DOHH2 (cell line): Measurements from ENCODE around the gene TIMP3.

Experiments
- H3F3A ChIP-seq: fragments of 200-600 bp; sonication (generic), shearing (Covaris generic); 2 replicates; pipeline ENCODE4 v1.6.0; 2016; ENCODE audit warnings: antibody characterized with exemption, mild to moderate bottlenecking; ENCODE audit not compliant: control insufficient read depth, insufficient read depth
- H3K27ac ChIP-seq: fragments of 200-600 bp; sonication (generic); 2 replicates; pipeline ENCODE4 v1.5.1; 2014; ENCODE audit warnings: low read depth, mild to moderate bottlenecking, low read length, moderate library complexity
- H3K27me3 ChIP-seq: fragments of 200-600 bp; sonication (generic); 2 replicates; pipeline ENCODE4 v1.6.1; 2014; ENCODE audit warnings: mild to moderate bottlenecking, low read length, mixed read lengths; ENCODE audit not compliant: control insufficient read depth
- H3K36me3 ChIP-seq: fragments of 200-600 bp; sonication (generic); 2 replicates; pipeline ENCODE4 v1.6.1; 2014; ENCODE audit warnings: mild to moderate bottlenecking, low read length, moderate library complexity, mixed read lengths; ENCODE audit not compliant: control insufficient read depth
- H3K4me1 ChIP-seq: fragments of 200-600 bp; sonication (generic); 2 replicates; pipeline ENCODE4 v1.6.1; 2014; ENCODE audit warnings: mild to moderate bottlenecking, low read length, mixed read lengths; ENCODE audit not compliant: control insufficient read depth
- H3K4me2 ChIP-seq: fragments of 200-600 bp; sonication (generic); 2 replicates; pipeline ENCODE4 v1.6.0; 2014; ENCODE audit warnings: mild to moderate bottlenecking, low read length, moderate library complexity
- H3K4me3 ChIP-seq: fragments of 200-600 bp; sonication (generic); 2 replicates; pipeline ENCODE4 v1.5.1; 2014; ENCODE audit warnings: mild to moderate bottlenecking, low read length, mixed read lengths
- H3K79me2 ChIP-seq: fragments of 200-600 bp; sonication (generic); 2 replicates; pipeline ENCODE4 v1.6.1; 2014; ENCODE audit warnings: mild to moderate bottlenecking, low read length, mixed read lengths; ENCODE audit not compliant: control insufficient read depth
- H3K9me2 ChIP-seq: fragments of 200-600 bp; sonication (generic); replicated peaks from 2 replicates; pipeline ENCODE4 v1.6.1; 2014; ENCODE audit warnings: mild to moderate bottlenecking, low read length, mixed read lengths; ENCODE audit not compliant: control insufficient read depth
- H3K9me3 ChIP-seq: fragments of 200-600 bp; sonication (generic); 2 replicates; pipeline ENCODE4 v1.6.1; 2014; ENCODE audit warnings: antibody characterized with exemption, low read length, mixed read lengths; ENCODE audit not compliant: control insufficient read depth, insufficient read depth
- H4K20me1 ChIP-seq: fragments of 200-600 bp; sonication (generic); 2 replicates; pipeline ENCODE4 v1.6.0; 2014; ENCODE audit warnings: low read depth, mild to moderate bottlenecking, antibody characterized with exemption, low read length, moderate library complexity; ENCODE audit not compliant: control insufficient read depth, insufficient read depth
- CTCF ChIP-seq: fragments of 200-600 bp; sonication (generic); IDR thresholded peaks from one replicate; pipeline ENCODE4 v1.5.1; 2014; ENCODE audit warnings: antibody characterized with exemption, mild to moderate bottlenecking, low read depth, low read length; ENCODE audit not compliant: poor library complexity, severe bottlenecking
- EZH2phosphoT487 ChIP-seq: fragments of 200-600 bp; sonication (generic); IDR thresholded peaks from 2 replicates; pipeline ENCODE4 v1.6.1; 2017; ENCODE audit warnings: borderline replicate concordance, mild to moderate bottlenecking, antibody characterized with exemption, low read length, moderate library complexity, mixed read lengths

Gene TIMP3

GRCh38 chr22:32823024-32823730, 21.7 kb downstream of the TIMP3 start:
- no peak overlapping the region for H3K4me2 ChIP-seq
- H3F3A ChIP-seq = no peaks in the 10 kb centered on the region
- 0 out of 2 replicates have a peak, but pooled peaks cover 2% of the 10 kb centered on the region for H3K27me3 ChIP-seq
- no peak overlapping the region for H3K27ac ChIP-seq
- no peaks in the 10 kb centered on the region for H3K4me1 ChIP-seq
- H4K20me1 ChIP-seq = no peaks in the 10 kb centered on the region
- H3K36me3 ChIP-seq = no peaks in the 10 kb centered on the region
- H3K9me2 ChIP-seq = no peaks in the 10 kb centered on the region
- H3K9me3 ChIP-seq = no peaks in the 10 kb centered on the region
- TF ChIP-seq EZH2phosphoT487 = no peak
- peak; percentile 62 for TF ChIP-seq CTCF
- H3K4me3 ChIP-seq = no peak overlapping the region
- no peaks in the 10 kb centered on the region for H3K79me2 ChIP-seq

- H3K27me3 ChIP-seq = 0 out of 2 replicates have a peak, but pooled peaks cover 2% of the 10 kb centered on the region
- no peaks in the 10 kb centered on the region for H3K9me2 ChIP-seq
- H3K36me3 ChIP-seq = no peaks in the 10 kb centered on the region
- H3F3A ChIP-seq = no peaks in the 10 kb centered on the region
- H3K4me2 ChIP-seq = no peak overlapping the region
- H3K27ac ChIP-seq = no peak overlapping the region
- no peaks in the 10 kb centered on the region for H3K9me3 ChIP-seq
- H4K20me1 ChIP-seq = no peaks in the 10 kb centered on the region
- no peak for TF ChIP-seq CTCF
- no peak for TF ChIP-seq EZH2phosphoT487
- H3K4me1 ChIP-seq = no peaks in the 10 kb centered on the region
- no peak overlapping the region for H3K4me3 ChIP-seq
- H3K79me2 ChIP-seq = no peaks in the 10 kb centered on the region
Observed at GRCh38 chr22:32824531-32825312, 23.2 kb downstream of the TIMP3 start.

- Histone ChIP-seq H3K36me3 (no peaks in the 10 kb centered on the region), H3K4me2 (no peak overlapping the region), H3K9me2 (no peaks in the 10 kb centered on the region), H3K27ac (no peak overlapping the region), H4K20me1 (no peaks in the 10 kb centered on the region), H3K27me3 (peaks cover 2% of the 10 kb centered on the region; the same call in 1 of the 2 replicates), H3K4me3 (no peak overlapping the region), H3F3A (no peaks in the 10 kb centered on the region), H3K4me1 (no peaks in the 10 kb centered on the region), H3K9me3 (no peaks in the 10 kb centered on the region), H3K79me2 (no peaks in the 10 kb centered on the region)
- TF ChIP-seq CTCF (no peak), EZH2phosphoT487 (no peak)
Observed at GRCh38 chr22:32826537-32826936, 25.0 kb downstream of the TIMP3 start.
